ENCODE measurements around the gene PPP1R3A. TPM values are rescaled to one million over a fixed set of nuclear protein-coding genes. Genes with fewer than 3 reads are reported as not detected.
"Not testable (repeated sequence)": the region's sequence is repeated elsewhere in the genome, so short reads cannot be mapped to it uniquely, and the experiment has no call there.

Gene PPP1R3A
- total and polyA plus RNA-seq, 5 donors from 2014 or later = not detected

- peaks cover 0 to 5% (median 0%) of the 10 kb centered on the region in 4 donors for H3K4me1 Mint-ChIP-seq
- no peaks in the 10 kb centered on the region for H3K36me3 ChIP-seq (ENCODE audit: control insufficient read depth, insufficient read depth, low read length)
- no peak overlapping the region for H3K27ac ChIP-seq (ENCODE audit: insufficient read depth, low read length, poor library complexity, severe bottlenecking)
- peaks cover 0 to 7% (median 2%) of the 10 kb centered on the region in 7 donors for H3K9me3 Mint-ChIP-seq
- H3K9me3 ChIP-seq (ENCODE audit: control insufficient read depth in 2 of 2, low read length in 2 of 2) = no peaks in the 10 kb centered on the region
- H3K27me3 Mint-ChIP-seq = no peaks in the 10 kb centered on the region
- DNase-seq (no peak), ATAC-seq (ENCODE audit: low read depth in 2 of 2) (no peak)
- H3K27ac Mint-ChIP-seq = no peak overlapping the region
- no peak overlapping the region for H3K4me3 Mint-ChIP-seq
- H3K4me1 ChIP-seq (ENCODE audit: control insufficient read depth, insufficient read depth, low read length, poor library complexity, severe bottlenecking) = no peaks in the 10 kb centered on the region
- no peaks in the 10 kb centered on the region for H3K36me3 Mint-ChIP-seq
- no peaks in the 10 kb centered on the region for H3K27me3 ChIP-seq (ENCODE audit: control insufficient read depth, insufficient read depth, low read length)
- no peak overlapping the region for H3K4me3 ChIP-seq (ENCODE audit: low read depth, low read length)
These were observed 17.7 kb upstream of the PPP1R3A start for GRCh38 chr7:113936535-113936934.

GRCh38 chr7:113929389-113929788, 10.6 kb upstream of the PPP1R3A start:
- not testable (repeated sequence) for ATAC-seq (ENCODE audit: low read depth in 2 of 2); H3K36me3 Mint-ChIP-seq; H3K4me1 Mint-ChIP-seq; H3K27ac Mint-ChIP-seq; DNase-seq; H3K4me3 ChIP-seq (ENCODE audit: low read depth, low read length); H3K9me3 ChIP-seq (ENCODE audit: control insufficient read depth in 2 of 2, low read length in 2 of 2); H3K27ac ChIP-seq (ENCODE audit: insufficient read depth, low read length, poor library complexity, severe bottlenecking); H3K36me3 ChIP-seq (ENCODE audit: control insufficient read depth, insufficient read depth, low read length); H3K27me3 Mint-ChIP-seq; H3K4me3 Mint-ChIP-seq; H3K4me1 ChIP-seq (ENCODE audit: control insufficient read depth, insufficient read depth, low read length, poor library complexity, severe bottlenecking); H3K27me3 ChIP-seq (ENCODE audit: control insufficient read depth, insufficient read depth, low read length)
- H3K9me3 Mint-ChIP-seq = peaks cover 0 to 12% (median 5%) of the 10 kb centered on the region in 7 donors

- no peak overlapping the region for H3K4me3 ChIP-seq (ENCODE audit: low read depth, low read length)
- Mint-ChIP-seq H3K27ac (peak overlapping the region in 1 of 3 donors; percentile 64), H3K36me3 (no peaks in the 10 kb centered on the region), H3K4me1 (no peaks in the 10 kb centered on the region), H3K27me3 (no peaks in the 10 kb centered on the region), H3K9me3 (peaks cover 0 to 10% (median 0%) of the 10 kb centered on the region in 7 donors), H3K4me3 (no peak overlapping the region)
- H3K27ac ChIP-seq (ENCODE audit: insufficient read depth, low read length, poor library complexity, severe bottlenecking) = no peak overlapping the region
- DNase-seq = no peak
- H3K4me1 ChIP-seq (ENCODE audit: control insufficient read depth, insufficient read depth, low read length, poor library complexity, severe bottlenecking) = no peaks in the 10 kb centered on the region
- H3K9me3 ChIP-seq (ENCODE audit: control insufficient read depth in 2 of 2, low read length in 2 of 2) = no peaks in the 10 kb centered on the region
- ATAC-seq (ENCODE audit: low read depth in 2 of 2) = no peak
- no peaks in the 10 kb centered on the region for H3K27me3 ChIP-seq (ENCODE audit: control insufficient read depth, insufficient read depth, low read length)
- no peaks in the 10 kb centered on the region for H3K36me3 ChIP-seq (ENCODE audit: control insufficient read depth, insufficient read depth, low read length)
These were observed 9.3 kb upstream of the PPP1R3A start for GRCh38 chr7:113928112-113928511.

- H3K36me3 ChIP-seq (ENCODE audit: control insufficient read depth, insufficient read depth, low read length) = no peaks in the 10 kb centered on the region
- no peak overlapping the region for H3K4me3 Mint-ChIP-seq
- H3K9me3 Mint-ChIP-seq = peaks cover 0 to 4% (median 2%) of the 10 kb centered on the region in 7 donors
- H3K36me3 Mint-ChIP-seq = no peaks in the 10 kb centered on the region
- no peaks in the 10 kb centered on the region for H3K27me3 Mint-ChIP-seq
- H3K27me3 ChIP-seq (ENCODE audit: control insufficient read depth, insufficient read depth, low read length) = no peaks in the 10 kb centered on the region
- H3K4me3 ChIP-seq (ENCODE audit: low read depth, low read length) = no peak overlapping the region
- no peaks in the 10 kb centered on the region for H3K4me1 Mint-ChIP-seq
- no peak overlapping the region for H3K27ac ChIP-seq (ENCODE audit: insufficient read depth, low read length, poor library complexity, severe bottlenecking)
- H3K4me1 ChIP-seq (ENCODE audit: control insufficient read depth, insufficient read depth, low read length, poor library complexity, severe bottlenecking) = no peaks in the 10 kb centered on the region
- no peak for DNase-seq
- no peak overlapping the region for H3K27ac Mint-ChIP-seq
- H3K9me3 ChIP-seq (ENCODE audit: control insufficient read depth in 2 of 2, low read length in 2 of 2) = no peaks in the 10 kb centered on the region
- no peak for ATAC-seq (ENCODE audit: low read depth in 2 of 2)
These were observed 3.2 kb upstream of the PPP1R3A start for GRCh38 chr7:113922049-113922448.

GRCh38 chr7:113921363-113921762, 2.6 kb upstream of the PPP1R3A start:
- H3K27me3 Mint-ChIP-seq = no peaks in the 10 kb centered on the region
- Histone ChIP-seq H3K36me3 (ENCODE audit: control insufficient read depth, insufficient read depth, low read length) (no peaks in the 10 kb centered on the region), H3K27me3 (ENCODE audit: control insufficient read depth, insufficient read depth, low read length) (no peaks in the 10 kb centered on the region), H3K4me1 (ENCODE audit: control insufficient read depth, insufficient read depth, low read length, poor library complexity, severe bottlenecking) (no peaks in the 10 kb centered on the region), H3K27ac (ENCODE audit: insufficient read depth, low read length, poor library complexity, severe bottlenecking) (no peak overlapping the region), H3K4me3 (ENCODE audit: low read depth, low read length) (no peak overlapping the region), H3K9me3 (ENCODE audit: control insufficient read depth in 2 of 2, low read length in 2 of 2) (no peaks in the 10 kb centered on the region)
- H3K36me3 Mint-ChIP-seq = no peaks in the 10 kb centered on the region
- no peaks in the 10 kb centered on the region for H3K4me1 Mint-ChIP-seq
- H3K4me3 Mint-ChIP-seq = no peak overlapping the region
- DNase-seq (no peak), ATAC-seq (ENCODE audit: low read depth in 2 of 2) (no peak)
- H3K27ac Mint-ChIP-seq = no peak overlapping the region
- peaks cover 0 to 4% (median 2%) of the 10 kb centered on the region in 7 donors for H3K9me3 Mint-ChIP-seq

- no peaks in the 10 kb centered on the region for H3K36me3 Mint-ChIP-seq
- peaks cover 0 to 4% (median 1%) of the 10 kb centered on the region in 7 donors for H3K9me3 Mint-ChIP-seq
- Histone ChIP-seq H3K36me3 (ENCODE audit: control insufficient read depth, insufficient read depth, low read length) (no peaks in the 10 kb centered on the region), H3K4me1 (ENCODE audit: control insufficient read depth, insufficient read depth, low read length, poor library complexity, severe bottlenecking) (no peaks in the 10 kb centered on the region), H3K9me3 (ENCODE audit: control insufficient read depth in 2 of 2, low read length in 2 of 2) (no peaks in the 10 kb centered on the region), H3K27ac (ENCODE audit: insufficient read depth, low read length, poor library complexity, severe bottlenecking) (no peak overlapping the region), H3K27me3 (ENCODE audit: control insufficient read depth, insufficient read depth, low read length) (no peaks in the 10 kb centered on the region), H3K4me3 (ENCODE audit: low read depth, low read length) (no peak overlapping the region)
- H3K27ac Mint-ChIP-seq = no peak overlapping the region
- DNase-seq (no peak), ATAC-seq (ENCODE audit: low read depth in 2 of 2) (no peak)
- no peak overlapping the region for H3K4me3 Mint-ChIP-seq
- no peaks in the 10 kb centered on the region for H3K4me1 Mint-ChIP-seq
- no peaks in the 10 kb centered on the region for H3K27me3 Mint-ChIP-seq
These were observed 969 bp downstream of the PPP1R3A start for GRCh38 chr7:113917840-113918239.

- Histone ChIP-seq H3K4me3 (ENCODE audit: low read depth, low read length) (no peak overlapping the region), H3K4me1 (ENCODE audit: control insufficient read depth, insufficient read depth, low read length, poor library complexity, severe bottlenecking) (no peaks in the 10 kb centered on the region), H3K9me3 (ENCODE audit: control insufficient read depth in 2 of 2, low read length in 2 of 2) (no peaks in the 10 kb centered on the region), H3K27me3 (ENCODE audit: control insufficient read depth, insufficient read depth, low read length) (no peaks in the 10 kb centered on the region), H3K36me3 (ENCODE audit: control insufficient read depth, insufficient read depth, low read length) (no peaks in the 10 kb centered on the region), H3K27ac (ENCODE audit: insufficient read depth, low read length, poor library complexity, severe bottlenecking) (no peak overlapping the region)
- DNase-seq (no peak), ATAC-seq (ENCODE audit: low read depth in 2 of 2) (no peak)
- Mint-ChIP-seq H3K36me3 (no peaks in the 10 kb centered on the region), H3K27me3 (no peaks in the 10 kb centered on the region), H3K4me3 (no peak overlapping the region), H3K27ac (no peak overlapping the region), H3K9me3 (peaks cover 0 to 2% (median 0%) of the 10 kb centered on the region in 7 donors), H3K4me1 (no peaks in the 10 kb centered on the region)
These were observed 2.9 kb downstream of the PPP1R3A start for GRCh38 chr7:113915956-113916355.

- Mint-ChIP-seq H3K27ac (no peak overlapping the region), H3K9me3 (peaks cover 0 to 6% (median 0%) of the 10 kb centered on the region in 7 donors), H3K4me3 (no peak overlapping the region), H3K4me1 (no peaks in the 10 kb centered on the region), H3K36me3 (no peaks in the 10 kb centered on the region), H3K27me3 (no peaks in the 10 kb centered on the region)
- H3K9me3 ChIP-seq (ENCODE audit: control insufficient read depth in 2 of 2, low read length in 2 of 2) = no peaks in the 10 kb centered on the region
- no peaks in the 10 kb centered on the region for H3K36me3 ChIP-seq (ENCODE audit: control insufficient read depth, insufficient read depth, low read length)
- H3K4me1 ChIP-seq (ENCODE audit: control insufficient read depth, insufficient read depth, low read length, poor library complexity, severe bottlenecking) = no peaks in the 10 kb centered on the region
- no peak overlapping the region for H3K4me3 ChIP-seq (ENCODE audit: low read depth, low read length)
- no peaks in the 10 kb centered on the region for H3K27me3 ChIP-seq (ENCODE audit: control insufficient read depth, insufficient read depth, low read length)
- no peak for DNase-seq
- H3K27ac ChIP-seq (ENCODE audit: insufficient read depth, low read length, poor library complexity, severe bottlenecking) = no peak overlapping the region
- ATAC-seq (ENCODE audit: low read depth in 2 of 2) = no peak
These were observed 5.9 kb downstream of the PPP1R3A start for GRCh38 chr7:113912876-113913275.
